HCT116 (cell line): ENCODE measurements around the gene SNW1. TPM values are rescaled to one million over a fixed set of nuclear protein-coding genes. Genes with fewer than 3 reads are reported as not detected.

Source experiments
- ATAC-seq: fragments of 200-7000 bp; cut with Tn5 transposase; 2 replicates; pipeline ENCODE4 v1.9.1; 2020; ENCODE audit warnings: mild to moderate bottlenecking, moderate library complexity
- BruUV-seq: library from RNA; stranded (reverse); fragments of 400-500 nt; replicated peaks from 2 replicates; lab custom pipeline; 2021; lab: Mats Ljungman, UMichigan
- CTCF ChIA-PET: fragments of 300-600 bp; sonication (Branson Sonifier 250); formaldehyde crosslinking; loops from one replicate; lab custom pipeline; 2021; ENCODE audit warnings: antibody characterized with exemption; lab: Charles Lee
- POLR2A ChIA-PET: fragments of 300-600, 350-600 bp; sonication (Branson Sonifier 250); formaldehyde crosslinking; loops from one replicate; lab custom pipeline; 2021; ENCODE audit warnings: antibody characterized with exemption; lab: Charles Lee
- RAD21 ChIA-PET, 2 experiments: fragments of 300-600 bp; sonication (Branson Sonifier 250); formaldehyde crosslinking; loops; one replicate each; lab custom pipeline; 2023; ENCODE audit warnings: low total read pairs in 2 of 2; ENCODE audit not compliant: uncharacterized antibody in 2 of 2, unreplicated experiment in 2 of 2, low non-redundant PET in 1 of 2; lab: Charles Lee
- DNase-seq: peaks from one replicate; pipeline ENCODE4 v3.0.0-alpha.2; 2010; ENCODE audit warnings: low read depth, low spot score
- H2AFZ ChIP-seq: fragments of 200-600 bp; shearing (Covaris generic), sonication (generic); 2 replicates; pipeline ENCODE4 v1.6.1; 2017; ENCODE audit warnings: low read depth, mixed run types, mixed read lengths, antibody characterized with exemption, low read length; ENCODE audit not compliant: poor library complexity, severe bottlenecking
- H3K27ac ChIP-seq: 2 replicates; pipeline ENCODE4 v1.5.1; 2012; ENCODE audit warnings: low read depth, low read length
- H3K27me3 ChIP-seq: fragments of 200-600 bp; sonication (generic); 2 replicates; pipeline ENCODE4 v1.6.1; 2016; ENCODE audit warnings: mixed run types, low read length, mixed read lengths; ENCODE audit not compliant: insufficient read depth
- H3K36me3 ChIP-seq, 2 experiments: fragments of 200-500 bp in 1 of 2; fragments of 200-600 bp in 1 of 2; sonication (Bioruptor generic) in 1 of 2; sonication (generic) in 1 of 2; 2 replicates each; pipeline versions ENCODE4 v1.5.1 to v1.6.1; 2014 to 2016; ENCODE audit warnings: low read length in 2 of 2, inconsistent platforms in 1 of 2, mixed read lengths in 1 of 2, mixed run types in 1 of 2; ENCODE audit not compliant: insufficient read depth in 2 of 2, control insufficient read depth in 1 of 2
- H3K4me1 ChIP-seq, 2 experiments: fragments of 200-600 bp in 1 of 2; sonication (generic) in 1 of 2; 2 replicates each; pipeline versions ENCODE4 v1.5.1 to v1.6.1; 2012 to 2017; ENCODE audit warnings: low read length in 2 of 2, inconsistent platforms in 1 of 2, mild to moderate bottlenecking in 1 of 2, mixed read lengths in 1 of 2, mixed run types in 1 of 2, moderate library complexity in 1 of 2; ENCODE audit not compliant: insufficient read depth in 2 of 2, control insufficient read depth in 1 of 2
- H3K4me2 ChIP-seq: fragments of 200-600 bp; sonication (generic); 2 replicates; pipeline ENCODE4 v1.6.1; 2017; ENCODE audit warnings: mixed run types, low read length, mixed read lengths
- H3K4me3 ChIP-seq, 2 experiments: fragments of 200-600 bp in 1 of 2; sonication (generic) in 1 of 2; replicated peaks in 1 of 2; 2 replicates each; pipeline ENCODE4 v1.5.1; 2011 to 2016; ENCODE audit warnings: low read length in 2 of 2, control low read depth in 1 of 2, low read depth in 1 of 2, mild to moderate bottlenecking in 1 of 2, mixed read lengths in 1 of 2, mixed run types in 1 of 2
- H3K79me2 ChIP-seq: fragments of 200-600 bp; sonication (generic); 2 replicates; pipeline ENCODE4 v1.6.1; 2017; ENCODE audit warnings: mild to moderate bottlenecking, mixed run types, low read length, moderate library complexity, mixed read lengths; ENCODE audit not compliant: insufficient read depth
- H3K9ac ChIP-seq: fragments of 200-600 bp; sonication (generic); 2 replicates; pipeline ENCODE4 v1.6.1; 2016; ENCODE audit warnings: low read length, mixed read lengths
- H3K9me2 ChIP-seq: fragments of 200-600 bp; sonication (generic), shearing (Covaris generic); 2 replicates; pipeline ENCODE4 v1.6.1; 2017; ENCODE audit warnings: mixed run types, mild to moderate bottlenecking, moderate library complexity; ENCODE audit not compliant: insufficient read depth
- H3K9me3 ChIP-seq, 2 experiments: fragments of 200-500 bp in 1 of 2; fragments of 200-600 bp in 1 of 2; sonication (Bioruptor generic) in 1 of 2; sonication (generic) in 1 of 2; 2 replicates each; pipeline ENCODE4 v1.6.1; 2014 to 2017; ENCODE audit warnings: low read length in 2 of 2, mixed read lengths in 2 of 2, inconsistent platforms in 1 of 2, low read depth in 1 of 2, mild to moderate bottlenecking in 1 of 2, mixed run types in 1 of 2, moderate library complexity in 1 of 2; ENCODE audit not compliant: control insufficient read depth in 1 of 2, insufficient read depth in 1 of 2
- H4K20me1 ChIP-seq: fragments of 200-600 bp; sonication (generic), shearing (Covaris generic); 2 replicates; pipeline ENCODE4 v1.6.1; 2017; ENCODE audit warnings: mixed run types, mild to moderate bottlenecking, moderate library complexity; ENCODE audit not compliant: insufficient read depth
- CBX3 ChIP-seq: IDR thresholded peaks from 2 replicates; pipeline ENCODE4 v1.6.1; 2012; ENCODE audit warnings: low read depth
- CTCF ChIP-seq, 3 experiments: fragments of 200-600 bp in 1 of 3; sonication (generic) in 1 of 3; IDR thresholded peaks in 2 of 3; conservative IDR thresholded peaks in 1 of 3; 2 replicates each; pipeline ENCODE4 v1.5.1; 2012 to 2017; ENCODE audit warnings: low read depth in 2 of 3, low read length in 2 of 3, antibody characterized with exemption in 1 of 3, borderline replicate concordance in 1 of 3, control low read depth in 1 of 3, mild to moderate bottlenecking in 1 of 3, mixed read lengths in 1 of 3, mixed run types in 1 of 3, moderate library complexity in 1 of 3; ENCODE audit not compliant: insufficient read depth in 1 of 3
- EGR1 ChIP-seq: IDR thresholded peaks from 2 replicates; pipeline ENCODE4 v1.6.1; 2012; ENCODE audit warnings: low read depth
- ELF1 ChIP-seq: IDR thresholded peaks from 2 replicates; pipeline ENCODE4 v1.6.1; 2012; ENCODE audit warnings: low read depth, borderline replicate concordance
- EZH2 ChIP-seq: fragments of 200-600 bp; sonication (generic); IDR thresholded peaks from 2 replicates; pipeline ENCODE4 v1.6.1; 2017; ENCODE audit warnings: antibody characterized with exemption, mixed run types
- FOSL1 ChIP-seq: IDR thresholded peaks from 2 replicates; pipeline ENCODE4 v1.6.1; 2012; ENCODE audit warnings: low read depth
- POLR2A ChIP-seq: IDR thresholded peaks from 2 replicates; pipeline ENCODE4 v1.7.0; 2011; ENCODE audit warnings: borderline replicate concordance; ENCODE audit not compliant: insufficient read depth, insufficient read length; ENCODE audit errors: extremely low read depth
- RAD21 ChIP-seq: IDR thresholded peaks from 2 replicates; pipeline ENCODE4 v1.6.1; 2012; ENCODE audit warnings: low read depth, mild to moderate bottlenecking
- REST ChIP-seq: IDR thresholded peaks from 2 replicates; pipeline ENCODE4 v1.6.1; 2012; ENCODE audit warnings: low read depth
- SP1 ChIP-seq: IDR thresholded peaks from 2 replicates; pipeline ENCODE4 v1.6.1; 2012; ENCODE audit warnings: low read depth
- SRF ChIP-seq: IDR thresholded peaks from 2 replicates; pipeline ENCODE4 v1.6.1; 2012; ENCODE audit warnings: low read depth
- TCF7L2 ChIP-seq: IDR thresholded peaks from 2 replicates; pipeline ENCODE4 v1.7.0; 2011; ENCODE audit warnings: borderline replicate concordance, inconsistent platforms; ENCODE audit not compliant: insufficient read depth, insufficient read length; ENCODE audit errors: extremely low read depth
- YY1 ChIP-seq: IDR thresholded peaks from 2 replicates; pipeline ENCODE4 v1.6.1; 2011; ENCODE audit warnings: low read length, low read depth, moderate library complexity, mild to moderate bottlenecking; ENCODE audit not compliant: insufficient replicate concordance; ENCODE audit errors: extremely low read depth
- ZFX ChIP-seq: fragments of 450-650 bp; IDR thresholded peaks from 2 replicates; pipeline ENCODE4 v1.6.1; 2017
- ZNF274 ChIP-seq: fragments of 200-500 bp; sonication (Bioruptor generic); IDR thresholded peaks from 2 replicates; pipeline ENCODE4 v1.6.1; 2014; ENCODE audit warnings: mild to moderate bottlenecking, low read depth, low read length, inconsistent platforms
- intact Hi-C: fragments of 100-400 bp; cut with micrococcal nuclease; formaldehyde crosslinking; loops from 2 replicates; pipeline ENCODE4 v1.10.0; 2022
- total RNA-seq: library from RNA; stranded (reverse); gene quantifications from one replicate; pipeline ENCODE4 v1.2.1, GENCODE V29; 2021; ENCODE audit not compliant: unreplicated experiment
- TF ChIP-seq, protein P1 (sequence below): IDR thresholded peaks from 2 replicates; pipeline ENCODE4 v1.6.1; 2012
- TF ChIP-seq, protein P2 (sequence below): IDR thresholded peaks from 2 replicates; pipeline ENCODE4 v1.6.1; 2011; ENCODE audit warnings: mild to moderate bottlenecking, low read length, moderate library complexity; ENCODE audit not compliant: insufficient replicate concordance; ENCODE audit errors: extremely low read depth
- TF ChIP-seq, protein P3 (sequence below): IDR thresholded peaks from 2 replicates; pipeline ENCODE4 v1.6.1; 2012

Gene SNW1
- total RNA-seq, 1 experiment from 2014 or later, result 102 TPM

GRCh38 chr14:77782202-77782601 is 21.2 kb upstream of the SNW1 start:
- CTCF ChIA-PET, result interaction anchor here (0.6 kb wide), 1 partner anchor 21 kb away, joined by 3 read pairs; the partner anchor contains the start of gene SNW1

More at GRCh38 chr14:77782202-77782601, 21.2 kb upstream of the SNW1 start:
- H2AFZ ChIP-seq, result no peak overlapping the region
- TF ChIP-seq SRF, result no peak
- TF ChIP-seq, protein P1, sequence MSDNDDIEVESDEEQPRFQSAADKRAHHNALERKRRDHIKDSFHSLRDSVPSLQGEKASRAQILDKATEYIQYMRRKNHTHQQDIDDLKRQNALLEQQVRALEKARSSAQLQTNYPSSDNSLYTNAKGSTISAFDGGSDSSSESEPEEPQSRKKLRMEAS, result no peak
- no peak for TF ChIP-seq ZNF274
- TF ChIP-seq RAD21, result no peak
- no peak for TF ChIP-seq FOSL1
- TF ChIP-seq REST, result no peak
- no peak for TF ChIP-seq EGR1
- TF ChIP-seq TCF7L2, result no peak
- TF ChIP-seq ELF1, result no peak
- no peak for TF ChIP-seq CBX3
- TF ChIP-seq SP1, result no peak
- TF ChIP-seq, protein P2, sequence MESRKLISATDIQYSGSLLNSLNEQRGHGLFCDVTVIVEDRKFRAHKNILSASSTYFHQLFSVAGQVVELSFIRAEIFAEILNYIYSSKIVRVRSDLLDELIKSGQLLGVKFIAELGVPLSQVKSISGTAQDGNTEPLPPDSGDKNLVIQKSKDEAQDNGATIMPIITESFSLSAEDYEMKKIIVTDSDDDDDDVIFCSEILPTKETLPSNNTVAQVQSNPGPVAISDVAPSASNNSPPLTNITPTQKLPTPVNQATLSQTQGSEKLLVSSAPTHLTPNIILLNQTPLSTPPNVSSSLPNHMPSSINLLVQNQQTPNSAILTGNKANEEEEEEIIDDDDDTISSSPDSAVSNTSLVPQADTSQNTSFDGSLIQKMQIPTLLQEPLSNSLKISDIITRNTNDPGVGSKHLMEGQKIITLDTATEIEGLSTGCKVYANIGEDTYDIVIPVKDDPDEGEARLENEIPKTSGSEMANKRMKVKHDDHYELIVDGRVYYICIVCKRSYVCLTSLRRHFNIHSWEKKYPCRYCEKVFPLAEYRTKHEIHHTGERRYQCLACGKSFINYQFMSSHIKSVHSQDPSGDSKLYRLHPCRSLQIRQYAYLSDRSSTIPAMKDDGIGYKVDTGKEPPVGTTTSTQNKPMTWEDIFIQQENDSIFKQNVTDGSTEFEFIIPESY, result no peak
- TF ChIP-seq CTCF (IDR thresholded peaks at IDR 0.05 in 2 of 3, conservative IDR thresholded peaks at IDR 0.05 in 1 of 3; ENCODE audit: borderline replicate concordance in 1 of 3, insufficient read depth in 1 of 3, low read depth in 2 of 3, low read length in 2 of 3), result no peak
- no peak for TF ChIP-seq ZFX
- no peak for TF ChIP-seq YY1
- TF ChIP-seq, protein P3, sequence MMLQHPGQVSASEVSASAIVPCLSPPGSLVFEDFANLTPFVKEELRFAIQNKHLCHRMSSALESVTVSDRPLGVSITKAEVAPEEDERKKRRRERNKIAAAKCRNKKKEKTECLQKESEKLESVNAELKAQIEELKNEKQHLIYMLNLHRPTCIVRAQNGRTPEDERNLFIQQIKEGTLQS, result no peak
- TF ChIP-seq EZH2, result no peak
- TF ChIP-seq POLR2A, result no peak
- H3K27ac ChIP-seq, result no peak overlapping the region
- no peak overlapping the region for H3K9ac ChIP-seq
- no TSS peak for BruUV-seq
- H3K36me3 ChIP-seq, result no peaks in the 10 kb centered on the region
- RAD21 ChIA-PET, result no interaction called here
- intact Hi-C loops, result no loop called here
- no peaks in the 10 kb centered on the region for H4K20me1 ChIP-seq
- no peak overlapping the region for H3K4me3 ChIP-seq
- peak overlapping the region; percentile 12; the same call in 1 of the 2 replicates for H3K4me2 ChIP-seq
- POLR2A ChIA-PET, result no interaction called here
- H3K4me1 ChIP-seq, result peaks cover 4 to 8% of the 10 kb centered on the region in 2 experiments; a peak in 3 of 4 replicates
- no peak for ATAC-seq
- no peaks in the 10 kb centered on the region for H3K9me2 ChIP-seq
- H3K9me3 ChIP-seq, result no peaks in the 10 kb centered on the region
- H3K27me3 ChIP-seq, result no peaks in the 10 kb centered on the region
- H3K79me2 ChIP-seq, result no peaks in the 10 kb centered on the region
- DNase-seq, result no peak
